ENCODE results near the gene ULK4.

- TF ChIP-seq MAFK (IDR thresholded peaks at IDR 0.05; ENCODE audit: low read depth, low read length) (no peak), CTCF (conservative IDR thresholded peaks at IDR 0.05; ENCODE audit: low read depth, low read length) (no peak), POLR2A (IDR thresholded peaks at IDR 0.05; ENCODE audit: low read depth, low read length) (no peak), RAD21 (IDR thresholded peaks at IDR 0.05; ENCODE audit: low read length) (no peak), USF2 (IDR thresholded peaks at IDR 0.05; ENCODE audit: low read depth, low read length) (no peak), CHD1 (IDR thresholded peaks at IDR 0.05; ENCODE audit: low read depth, low read length) (no peak), MXI1 (IDR thresholded peaks at IDR 0.05; ENCODE audit: borderline replicate concordance, low read depth, low read length) (no peak), SMC3 (IDR thresholded peaks at IDR 0.05; ENCODE audit: low read depth, low read length) (no peak), CEBPB (IDR thresholded peaks at IDR 0.05; ENCODE audit: low read depth, low read length) (no peak), RCOR1 (IDR thresholded peaks at IDR 0.05; ENCODE audit: insufficient replicate concordance, low read length) (no peak), BHLHE40 (IDR thresholded peaks at IDR 0.05; ENCODE audit: low read depth, low read length) (no peak)
Observed at GRCh38 chr3:41583014-41583413, 378.9 kb downstream of the ULK4 start.
